HuH-7 (cell line): ENCODE results near the gene PIAS3.
"Not testable (repeated sequence)": the region's sequence is repeated elsewhere in the genome, so short reads cannot be mapped to it uniquely, and the experiment has no call there.

Source experiments
- DNase-seq: peaks from one replicate; pipeline ENCODE4 v3.0.0; 2011; ENCODE audit warnings: low spot score

Gene PIAS3

DNA sequence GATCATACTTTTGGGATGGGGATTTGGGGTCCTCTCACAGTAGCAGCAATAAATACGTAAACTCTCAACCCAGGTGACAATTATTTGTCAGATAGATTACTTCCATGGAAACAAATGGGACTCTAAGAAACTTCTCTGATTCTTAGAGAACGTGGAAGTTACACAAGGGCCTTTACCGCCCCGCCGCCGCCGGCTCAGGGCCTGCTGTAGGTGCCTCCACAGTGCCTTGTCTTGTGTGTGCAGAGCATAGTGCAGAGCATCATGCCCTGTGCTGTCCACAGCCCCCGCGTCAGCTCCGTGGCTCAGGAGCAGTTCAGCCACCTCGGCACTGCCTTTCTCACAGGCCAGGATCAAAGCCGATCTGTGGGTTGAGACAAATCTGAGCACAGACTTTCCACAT is 15.8 kb upstream of the PIAS3 start:
- DNase-seq = no peak

GRCh38 chr1:145871994-145872924 is 13.4 kb upstream of the PIAS3 start:
- no peak for DNase-seq

DNA sequence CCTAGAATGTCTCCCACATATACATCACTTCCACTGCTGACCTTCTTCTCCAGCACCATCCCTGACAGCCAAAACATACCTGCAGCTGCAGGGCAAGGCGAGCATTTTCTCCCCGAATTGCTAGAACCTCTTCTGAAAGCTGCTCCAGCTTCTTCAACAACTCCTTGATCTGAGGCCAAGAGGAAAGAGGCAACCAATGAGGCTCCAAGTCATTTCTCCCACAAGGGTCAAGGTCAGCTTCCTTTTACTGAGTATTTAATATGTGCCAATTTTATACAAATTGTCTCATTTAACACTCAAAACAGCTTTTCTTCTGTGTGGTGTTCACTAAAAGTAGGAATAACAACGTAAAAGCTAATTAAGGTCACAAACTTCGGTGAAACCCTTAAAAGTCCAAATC is 9.4 kb upstream of the PIAS3 start:
- DNase-seq = no peak

- DNase-seq = no peak
Measured at GRCh38 chr1:145863282-145864018, 4.6 kb upstream of the PIAS3 start.

DNA sequence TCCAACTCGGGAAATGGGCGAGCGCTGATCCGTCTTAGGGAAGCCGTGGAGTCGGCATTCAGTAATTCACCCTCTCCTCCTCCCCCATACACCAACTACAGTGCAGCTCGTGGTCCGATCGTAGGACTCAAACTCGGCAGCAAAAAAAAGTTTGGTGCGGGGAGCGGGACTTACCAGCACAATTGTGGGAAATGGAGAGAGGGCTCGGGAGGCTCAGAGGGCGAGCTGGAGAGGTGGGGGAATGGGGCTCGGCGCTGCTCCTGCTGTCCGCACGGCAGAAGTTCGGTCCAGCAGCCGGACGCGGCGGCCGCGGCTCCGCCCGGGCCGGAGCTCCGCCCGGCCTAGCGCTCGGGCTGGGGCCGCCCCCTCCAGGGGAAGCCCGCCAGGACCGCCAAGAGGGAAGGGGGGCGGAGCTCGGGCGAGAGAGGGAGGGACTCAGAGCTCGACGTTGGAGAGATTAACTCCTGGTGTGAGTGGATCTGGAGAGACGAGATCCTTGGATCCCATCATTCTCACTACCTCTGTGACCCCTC is 676 bp upstream of the PIAS3 start:
- peak; percentile 88 for DNase-seq

DNA sequence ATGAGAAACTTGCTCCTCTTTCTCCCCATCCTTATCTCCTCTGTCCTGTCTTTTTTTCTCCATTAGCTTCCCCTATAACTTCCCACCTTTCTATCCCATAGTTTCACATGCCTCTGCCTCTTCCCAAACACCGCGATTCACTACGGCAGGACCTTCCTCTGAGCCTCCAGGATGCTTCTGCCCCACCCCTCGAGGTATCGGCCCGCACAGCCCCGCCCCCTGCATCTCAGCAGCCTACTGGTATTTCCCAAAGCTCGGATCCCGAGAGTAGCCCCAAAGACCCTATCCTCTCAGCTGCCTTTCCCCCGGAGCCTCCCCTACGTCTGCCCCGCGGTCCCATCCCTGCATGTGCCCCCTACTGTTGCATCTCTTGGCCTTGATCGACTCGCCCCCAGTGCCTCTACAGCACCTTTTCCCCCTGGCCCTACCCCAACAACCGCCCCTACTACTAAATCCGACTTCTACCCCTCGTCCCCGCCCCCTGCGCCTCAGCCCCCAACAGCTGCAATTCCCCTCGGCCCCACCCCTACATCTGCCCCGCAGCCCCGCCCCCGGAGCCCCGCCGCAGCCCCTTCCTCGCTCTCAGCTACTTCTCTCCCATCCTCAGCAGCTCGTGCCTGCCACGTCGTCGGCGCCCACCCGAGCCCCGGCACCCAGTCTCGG is 512 bp downstream of the PIAS3 start:
- DNase-seq = peak; percentile 59

- no peak for DNase-seq
Measured at GRCh38 chr1:145857170-145857569, 1.7 kb downstream of the PIAS3 start.

- DNase-seq = no peak
Measured at GRCh38 chr1:145855426-145855948, 3.4 kb downstream of the PIAS3 start.

DNA sequence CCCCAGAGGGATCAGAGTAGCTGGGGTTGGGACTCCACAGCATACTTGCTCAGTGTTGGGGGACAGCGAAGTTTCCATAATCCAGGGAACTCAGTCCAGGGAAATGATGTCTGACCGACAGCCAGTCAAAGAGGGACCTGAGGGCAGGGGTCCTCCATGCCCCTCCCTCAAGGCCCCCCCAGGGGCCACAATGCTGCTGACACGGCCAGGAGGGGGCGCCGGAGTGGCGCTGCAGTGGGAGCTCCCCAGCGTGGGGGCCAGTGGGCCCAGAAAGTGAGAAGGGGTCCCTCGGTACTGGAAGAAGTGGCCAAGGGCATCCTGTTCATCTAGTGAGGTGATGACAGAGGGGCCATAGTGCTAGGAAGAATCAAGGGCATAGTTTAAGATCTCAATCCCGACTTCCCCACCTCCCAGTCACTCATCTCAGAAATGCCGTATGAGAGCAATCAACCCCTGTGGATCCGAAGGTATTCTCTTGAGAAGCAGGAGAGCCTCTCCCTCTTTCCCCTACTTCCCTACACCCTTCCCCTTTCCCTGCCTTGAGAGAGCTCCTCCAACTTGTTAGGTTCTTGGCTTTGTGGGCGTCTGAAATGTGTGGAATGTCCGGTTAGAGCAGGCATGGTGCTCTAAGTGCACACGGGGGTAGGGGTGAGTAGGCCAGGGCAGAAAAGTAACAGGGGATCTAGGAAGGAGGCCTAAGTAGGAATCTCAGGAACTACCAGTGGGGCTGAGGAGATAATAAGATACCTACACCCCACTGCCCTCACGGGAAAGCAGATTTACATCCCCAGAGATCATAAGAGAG is 9.3 kb downstream of the PIAS3 start:
- no peak for DNase-seq

DNA sequence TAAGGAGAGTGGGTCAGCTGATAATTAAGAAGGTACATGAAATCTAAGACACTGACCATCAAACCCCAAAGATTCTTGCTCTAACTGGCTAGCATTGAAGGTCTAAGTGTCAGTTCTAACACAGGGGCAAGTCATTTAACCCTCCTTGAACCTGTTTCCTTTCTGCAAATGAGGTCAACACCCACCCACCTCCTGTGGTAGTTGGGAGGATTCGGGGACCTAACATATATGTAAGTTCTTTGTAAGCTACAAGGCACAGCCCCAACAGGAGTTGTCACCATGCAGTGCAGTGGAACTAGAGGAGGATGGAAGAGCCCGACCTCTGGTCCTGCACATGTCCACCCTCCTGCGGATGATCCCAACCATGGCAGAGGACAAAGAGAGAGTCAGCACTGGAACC is 11.1 kb downstream of the PIAS3 start:
- no peak for DNase-seq

- peak; percentile 65 for DNase-seq
Measured at GRCh38 chr1:145846201-145846612, 12.7 kb downstream of the PIAS3 start.

- DNase-seq = peak; percentile 83
Measured at GRCh38 chr1:145845514-145846161, 13.2 kb downstream of the PIAS3 start, which contains the start of gene NUDT17. Gene NUDT17 (plus strand): TSS chr1:145845630. CDS start chr1:145845641, 11 bp downstream.

GRCh38 chr1:145845144-145845513 is 13.8 kb downstream of the PIAS3 start:
- DNase-seq = no peak

GRCh38 chr1:145843031-145843430 is 15.8 kb downstream of the PIAS3 start:
- no peak for DNase-seq

GRCh38 chr1:145837656-145838055 is 21.2 kb downstream of the PIAS3 start:
- DNase-seq = no peak

GRCh38 chr1:145830810-145831209 is 28.1 kb downstream of the PIAS3 start:
- DNase-seq = not testable (repeated sequence)

DNA sequence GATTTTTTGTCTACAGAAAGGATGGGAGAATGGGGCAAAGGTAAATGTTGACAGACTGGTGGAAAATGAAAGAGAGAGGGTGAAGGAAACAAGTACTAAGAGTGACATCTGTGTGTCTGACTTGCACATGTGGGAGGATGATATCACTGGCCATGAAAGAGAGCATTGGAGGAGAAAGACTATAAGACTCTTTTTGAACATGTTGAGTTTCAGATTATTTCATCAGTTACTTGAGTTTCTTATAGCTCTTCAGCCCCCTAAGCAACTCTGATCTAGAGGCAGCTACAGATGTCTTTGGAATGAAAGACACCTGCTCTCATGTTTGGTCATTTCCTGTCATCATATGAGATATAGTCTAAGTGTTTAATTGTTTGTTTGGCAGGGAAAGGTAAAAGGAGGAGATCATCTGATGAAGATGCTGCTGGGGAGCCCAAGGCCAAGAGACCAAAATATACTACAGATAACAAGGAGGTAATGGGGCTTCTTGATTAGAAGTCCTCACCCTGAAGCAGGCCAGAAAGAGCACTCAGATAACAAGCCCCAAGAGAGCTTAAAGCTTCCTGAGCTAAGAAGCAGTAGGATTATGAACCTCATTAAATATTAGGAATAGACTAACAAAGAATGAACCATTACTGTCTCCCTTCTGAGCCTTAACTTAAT is 30.4 kb downstream of the PIAS3 start:
- DNase-seq = no peak

- no peak for DNase-seq
Measured at GRCh38 chr1:145827966-145828365, 30.9 kb downstream of the PIAS3 start.

- no peak for DNase-seq
Measured at GRCh38 chr1:145826030-145826429, 32.9 kb downstream of the PIAS3 start.

- DNase-seq = no peak
Measured at GRCh38 chr1:145824499-145824842, 34.4 kb downstream of the PIAS3 start.
